ENCODE data around the gene CAPN12. TPM values are rescaled to one million over a fixed set of nuclear protein-coding genes. Genes with fewer than 3 reads are reported as not detected.

CAPN12 gene
- total and polyA plus RNA-seq, 4 donors, result 3.8 to 28.7 (median 8.8) TPM

GRCh38 chr19:38709671-38710415 lies 34.4 kb downstream of the CAPN12 start:
- Histone ChIP-seq H3K4me3 (ENCODE audit: low read depth in 1 of 3, low read length in 3 of 3) (no peak overlapping the region), H3K27me3 (ENCODE audit: control insufficient read depth in 4 of 4, insufficient read depth in 4 of 4, low read length in 3 of 4) (no peaks in the 10 kb centered on the region), H3K36me3 (ENCODE audit: control insufficient read depth in 4 of 4, insufficient read depth in 3 of 4, low read depth in 1 of 4, low read length in 3 of 4) (peaks cover 20 to 48% (median 31%) of the 10 kb centered on the region in 4 donors), H3K27ac (ENCODE audit: low read depth in 1 of 2, low read length in 2 of 2) (peak overlapping the region in 1 of 2 donors; percentile 44), H3K9ac (ENCODE audit: low read depth in 1 of 2, low read length in 2 of 2) (no peak overlapping the region), H3K9me3 (ENCODE audit: control insufficient read depth in 4 of 4, low read length in 3 of 4) (no peaks in the 10 kb centered on the region), H3K4me1 (ENCODE audit: control insufficient read depth in 4 of 4, insufficient read depth in 4 of 4, low read length in 3 of 4) (peaks cover 24 to 90% (median 72%) of the 10 kb centered on the region in 4 donors)
- DNase-seq (ENCODE audit: low spot score), result no peak
- 84% methylated on average over 27 of the region's 27 CpGs for WGBS
- TF ChIP-seq GABPA (IDR thresholded peaks at IDR 0.05 in 1 of 2, conservative IDR thresholded peaks at IDR 0.05 in 1 of 2), result no peak
- TF ChIP-seq EGR1 (IDR thresholded peaks at IDR 0.05; ENCODE audit: low read depth in 2 of 2), result no peak
- TF ChIP-seq REST (IDR thresholded peaks at IDR 0.05), result no peak
- peak in 1 of 2 donors; percentile 54 for TF ChIP-seq RXRA (IDR thresholded peaks at IDR 0.05)
- TF ChIP-seq TAF1 (conservative IDR thresholded peaks at IDR 0.05), result no peak
- no peak for TF ChIP-seq CTCF (IDR thresholded peaks at IDR 0.05; ENCODE audit: low read depth, low read length, missing input control)
- no peak for TF ChIP-seq MAX (IDR thresholded peaks at IDR 0.05)
- TF ChIP-seq SP1 (IDR thresholded peaks at IDR 0.05), result no peak
- TF ChIP-seq RAD21 (IDR thresholded peaks at IDR 0.05), result peak in 1 of 2 donors; percentile 7
- TF ChIP-seq NR2F2 (IDR thresholded peaks at IDR 0.05), result peak; percentile 42
- no peak for TF ChIP-seq FOXA2 (IDR thresholded peaks at IDR 0.05)

- TF ChIP-seq FOXA2 (IDR thresholded peaks at IDR 0.05) (no peak), TAF1 (conservative IDR thresholded peaks at IDR 0.05) (no peak), CTCF (IDR thresholded peaks at IDR 0.05; ENCODE audit: low read depth, low read length, missing input control) (no peak)
- peak overlapping the region in 1 of 2 donors; percentile 22 for H3K27ac ChIP-seq (ENCODE audit: low read depth in 1 of 2, low read length in 2 of 2)
- no peak for DNase-seq (ENCODE audit: low spot score)
- no peak overlapping the region for H3K9ac ChIP-seq (ENCODE audit: low read depth in 1 of 2, low read length in 2 of 2)
- no peaks in the 10 kb centered on the region for H3K9me3 ChIP-seq (ENCODE audit: control insufficient read depth in 4 of 4, low read length in 3 of 4)
- 95% methylated on average over 10 of the region's 10 CpGs for WGBS
- no peaks in the 10 kb centered on the region for H3K27me3 ChIP-seq (ENCODE audit: control insufficient read depth in 4 of 4, insufficient read depth in 4 of 4, low read length in 3 of 4)
- H3K36me3 ChIP-seq (ENCODE audit: control insufficient read depth in 4 of 4, insufficient read depth in 3 of 4, low read depth in 1 of 4, low read length in 3 of 4), result peaks cover 24 to 54% (median 31%) of the 10 kb centered on the region in 4 donors
- H3K4me3 ChIP-seq (ENCODE audit: low read depth in 1 of 3, low read length in 3 of 3), result no peak overlapping the region
- H3K4me1 ChIP-seq (ENCODE audit: control insufficient read depth in 4 of 4, insufficient read depth in 4 of 4, low read length in 3 of 4), result peaks cover 22 to 83% (median 65%) of the 10 kb centered on the region in 4 donors
These were observed 35.2 kb downstream of the CAPN12 start for GRCh38 chr19:38709119-38709518.
